Purkinje cell (primary cell): ENCODE data around the gene CHST10. TPM values are rescaled to one million over a fixed set of nuclear protein-coding genes. Genes with fewer than 3 reads are reported as not detected.

Experiments used
- polyA plus RNA-seq: library from polyadenylated mRNA; unstranded; fragments of >200 nt; fragmentation: Nextera tagmentation; gene quantifications from 2 replicates; pipeline ENCODE4 v1.2.1, GENCODE V29; 2014

CHST10 gene, protein sequence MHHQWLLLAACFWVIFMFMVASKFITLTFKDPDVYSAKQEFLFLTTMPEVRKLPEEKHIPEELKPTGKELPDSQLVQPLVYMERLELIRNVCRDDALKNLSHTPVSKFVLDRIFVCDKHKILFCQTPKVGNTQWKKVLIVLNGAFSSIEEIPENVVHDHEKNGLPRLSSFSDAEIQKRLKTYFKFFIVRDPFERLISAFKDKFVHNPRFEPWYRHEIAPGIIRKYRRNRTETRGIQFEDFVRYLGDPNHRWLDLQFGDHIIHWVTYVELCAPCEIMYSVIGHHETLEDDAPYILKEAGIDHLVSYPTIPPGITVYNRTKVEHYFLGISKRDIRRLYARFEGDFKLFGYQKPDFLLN
- 3.4 and 4.4 TPM in 2 replicates for polyA plus RNA-seq

DNA sequence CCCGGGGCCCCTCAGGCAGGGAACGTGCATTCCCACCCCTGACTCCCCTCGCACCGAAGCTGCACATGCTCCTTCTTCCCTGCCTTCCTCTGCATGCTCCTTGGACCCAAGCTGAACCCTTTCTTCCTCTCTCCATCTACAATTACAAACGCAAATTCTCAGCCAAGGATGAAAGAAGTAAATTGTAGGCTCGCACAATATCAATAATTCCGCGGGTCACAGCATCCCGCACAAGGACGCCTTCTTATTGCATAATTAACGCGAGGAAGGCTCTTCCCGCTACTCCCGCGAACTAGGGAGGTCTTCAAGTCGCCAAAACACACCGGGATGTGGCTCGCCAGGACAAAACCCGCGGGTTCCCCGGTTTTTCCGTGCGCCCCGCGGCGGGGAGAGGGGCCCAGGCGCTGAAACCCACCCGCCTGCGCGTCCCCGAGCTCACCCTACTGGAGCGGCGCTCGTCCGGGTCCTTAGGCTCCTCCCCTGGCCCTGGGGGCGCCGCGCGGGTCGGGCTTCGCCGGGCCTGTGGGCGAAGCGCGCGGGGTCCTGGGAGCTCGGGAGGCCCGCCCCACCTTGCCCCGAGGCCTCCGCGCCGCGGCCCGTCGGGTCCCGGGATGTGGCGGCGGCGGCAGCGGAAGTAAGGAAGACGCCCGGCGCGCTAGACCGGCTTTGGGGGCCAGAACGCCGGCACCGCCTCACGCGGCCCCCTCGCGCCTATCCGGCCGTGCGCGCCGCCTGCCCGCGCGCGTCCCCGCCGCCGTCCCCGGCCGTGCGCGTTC, at the start of gene CHST10:
CHST10 (minus strand) TSS at position 734 of the 776 bp plus-strand sequence. CDS start 10,993 bp downstream, outside the sequence.

Other genes starting within 250 kb of the CHST10 start
- 7.2 and 13.5 TPM in 2 replicates for gene LONRF2, start 95.2 kb downstream of the CHST10 start, polyA plus RNA-seq
- not detected in 2 replicates for gene NMS, start 52.8 kb upstream of the CHST10 start, polyA plus RNA-seq
- gene PDCL3, start 145.3 kb upstream of the CHST10 start, polyA plus RNA-seq = 45.6 and 59.3 TPM in 2 replicates